Activated CD8-positive, alpha-beta T cell treated with anti-CD3 and anti-CD28 coated beads, Interleukin-2, amount 10 ng/mL, durations not matched to agents 7 days and 5 days (primary cell): ENCODE results near the gene OPTN. TPM values are rescaled to one million over a fixed set of nuclear protein-coding genes. Genes with fewer than 3 reads are reported as not detected.
"Not testable (repeated sequence)": the region's sequence is repeated elsewhere in the genome, so short reads cannot be mapped to it uniquely, and the experiment has no call there.

Experiments
- ATAC-seq: fragments of 150-1000 bp; cut with Tn5 transposase; one replicate; pipeline ENCODE4 v1.10.0; 2021; ENCODE audit warnings: moderate library complexity
- CTCF ChIA-PET: fragments of 350-600 bp; sonication (Branson Sonifier 250); formaldehyde crosslinking; loops from one replicate; lab custom pipeline; 2021; ENCODE audit warnings: antibody characterized with exemption; lab: Charles Lee
- POLR2A ChIA-PET: fragments of 350-600 bp; sonication (Branson Sonifier 250); formaldehyde crosslinking; loops from one replicate; lab custom pipeline; 2021; ENCODE audit warnings: antibody characterized with exemption; lab: Charles Lee
- DNase-seq: peaks from one replicate; pipeline ENCODE4 v3.0.0-alpha.2; 2020
- H3K27ac Mint-ChIP-seq: one replicate; pipeline ENCODE4 v1.8.0; 2021; ENCODE audit warnings: mild to moderate bottlenecking, mixed read lengths
- H3K27me3 Mint-ChIP-seq: one replicate; pipeline ENCODE4 v1.8.0; 2021; ENCODE audit warnings: low read depth, mixed read lengths
- H3K36me3 Mint-ChIP-seq: one replicate; pipeline ENCODE4 v1.8.0; 2021; ENCODE audit warnings: low read depth, mixed read lengths
- H3K4me1 Mint-ChIP-seq: one replicate; pipeline ENCODE4 v1.8.0; 2021; ENCODE audit warnings: low read depth, mixed read lengths
- H3K4me3 Mint-ChIP-seq: one replicate; pipeline ENCODE4 v1.8.0; 2021; ENCODE audit warnings: mild to moderate bottlenecking, mixed read lengths
- H3K9me3 Mint-ChIP-seq: one replicate; pipeline ENCODE4 v1.8.0; 2022; ENCODE audit warnings: mixed read lengths; ENCODE audit not compliant: insufficient read depth
- total RNA-seq, 2 experiments: library from RNA; stranded (reverse); gene quantifications; one replicate each; pipeline ENCODE4 v1.2.3, GENCODE V29; 2021

The OPTN gene
- 10 to 100 TPM; 72.4 to 73.8 TPM for total RNA-seq

GRCh38 chr10:13099666-13100348, at the start of gene OPTN:
TSS of gene OPTN (plus strand) at chr10:13100163. CDS start at chr10:13109123, 8,960 bp downstream.
- Mint-ChIP-seq H3K9me3 (no peaks in the 10 kb centered on the region), H3K4me3 (peak within 1 kb of the TSS; percentile 86), H3K36me3 (peaks cover 23% of the 10 kb centered on the region), H3K4me1 (peaks cover 41% of the 10 kb centered on the region), H3K27ac (peak within 1 kb of the TSS; percentile 91), H3K27me3 (no peaks in the 10 kb centered on the region)
- peak; percentile 79 for DNase-seq
- ATAC-seq, result peak; percentile 80
- POLR2A ChIA-PET, result interaction anchor here (1.1 to 2.6 kb wide), 5 partner anchors 8 to 904 kb away, joined by 3 to 13 read pairs (median 4); partner anchors contain the start of genes CDC123 and NUDT5
- CTCF ChIA-PET, result interaction anchor here (0.6 to 2.2 kb wide), 17 partner anchors 9 to 839 kb away, joined by 3 to 19 read pairs (median 3); partner anchors contain the start of gene PHYH

DNA sequence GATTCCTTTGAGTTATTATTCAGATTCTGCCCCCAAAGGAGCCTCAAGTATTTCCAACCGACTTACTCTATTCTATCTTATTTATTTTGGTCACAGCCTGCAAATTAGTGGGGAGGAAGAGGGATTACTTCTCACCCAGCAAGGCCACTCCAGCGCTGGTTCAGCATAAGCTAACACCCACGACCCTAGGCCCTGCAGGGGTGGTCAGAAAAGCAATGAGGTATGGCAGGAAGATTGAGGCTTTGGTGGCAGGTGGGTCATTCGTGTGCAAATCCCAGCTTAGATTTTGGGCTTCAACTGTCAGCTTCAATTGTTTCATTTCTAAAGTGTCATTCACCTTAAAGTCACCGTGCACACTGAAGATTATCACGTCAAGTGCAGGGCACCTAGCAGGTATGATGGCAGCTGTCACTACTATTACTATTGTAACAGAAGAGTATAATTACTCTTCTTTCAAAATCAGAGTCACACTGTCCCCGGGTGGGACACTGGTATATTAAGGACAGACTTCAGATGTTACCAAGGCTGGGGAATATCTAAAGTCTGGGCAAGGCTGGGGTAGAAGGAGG, 48.8 kb upstream of the OPTN start:
- H3K27me3 Mint-ChIP-seq, result peaks cover 5% of the 10 kb centered on the region
- H3K36me3 Mint-ChIP-seq, result no peaks in the 10 kb centered on the region
- DNase-seq (no peak), ATAC-seq (no peak)
- POLR2A ChIA-PET, result no interaction called here
- no peak overlapping the region for H3K27ac Mint-ChIP-seq
- H3K9me3 Mint-ChIP-seq, result no peaks in the 10 kb centered on the region
- CTCF ChIA-PET, result no interaction called here
- no peak overlapping the region for H3K4me3 Mint-ChIP-seq
- H3K4me1 Mint-ChIP-seq, result peaks cover 3% of the 10 kb centered on the region

DNA sequence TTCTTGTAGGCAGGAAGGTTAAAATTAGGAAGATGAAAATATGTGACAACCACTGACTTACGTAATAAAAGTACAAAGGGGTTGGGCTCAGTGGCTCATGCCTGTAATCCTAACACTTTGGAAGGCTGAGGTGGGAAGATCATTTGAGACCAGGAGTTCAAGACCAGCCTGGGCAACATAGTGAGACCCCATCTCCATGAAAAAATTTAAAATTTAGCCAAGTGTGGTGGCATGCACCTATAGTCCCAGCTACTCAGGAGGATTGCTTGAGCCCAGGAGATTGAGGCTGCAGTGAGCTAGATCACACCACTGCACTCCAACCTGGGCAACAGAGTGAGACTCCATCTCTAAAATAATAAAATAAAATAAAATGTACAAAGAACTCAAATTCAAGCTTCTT, 46.8 kb upstream of the OPTN start:
- not testable (repeated sequence) for H3K36me3 Mint-ChIP-seq

DNA sequence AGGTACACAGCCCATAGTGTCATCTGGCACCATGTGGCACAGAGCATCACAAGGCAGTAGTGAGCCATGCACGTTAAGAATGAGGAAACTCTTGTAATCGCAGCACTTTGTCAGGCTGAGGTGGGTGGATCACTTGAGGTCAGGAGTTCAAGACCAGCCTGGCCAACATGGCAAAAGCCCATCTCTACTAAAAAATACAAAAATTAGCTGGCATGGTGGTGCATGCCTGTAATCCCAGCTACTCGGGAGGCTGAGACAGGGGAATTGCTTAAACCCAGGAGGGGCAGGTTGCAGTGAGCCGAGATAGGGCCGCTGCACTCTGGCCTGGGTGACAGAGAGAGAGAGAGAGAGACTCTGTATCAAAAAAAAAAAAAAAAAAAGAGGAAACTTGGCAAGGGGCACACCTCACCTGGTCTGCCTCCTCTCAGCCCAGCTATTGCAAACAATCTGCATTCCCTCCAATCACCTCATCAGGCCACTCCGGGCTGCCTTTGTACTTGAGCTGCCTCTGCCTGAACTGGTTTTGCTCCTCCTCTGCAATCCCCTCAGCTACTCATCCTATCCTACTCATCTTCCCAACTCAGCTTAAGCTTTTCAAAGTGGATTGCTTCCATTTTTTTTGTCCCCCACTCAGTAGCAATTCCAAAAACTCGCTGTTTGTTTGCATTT, 46.0 kb upstream of the OPTN start:
- Mint-ChIP-seq H3K27ac (no peak overlapping the region), H3K9me3 (no peaks in the 10 kb centered on the region), H3K27me3 (peaks cover 2% of the 10 kb centered on the region), H3K4me1 (peaks cover 3% of the 10 kb centered on the region), H3K4me3 (no peak overlapping the region), H3K36me3 (no peaks in the 10 kb centered on the region)
- ChIA-PET POLR2A (no interaction called here), CTCF (no interaction called here)
- no peak for DNase-seq
- no peak for ATAC-seq

More for the DNA sequence above, 46.8 kb upstream of the OPTN start:
- H3K9me3 Mint-ChIP-seq, ATAC-seq, H3K27me3 Mint-ChIP-seq, POLR2A ChIA-PET, H3K4me3 Mint-ChIP-seq, H3K4me1 Mint-ChIP-seq, DNase-seq, H3K27ac Mint-ChIP-seq, CTCF ChIA-PET: not testable (repeated sequence)

DNA sequence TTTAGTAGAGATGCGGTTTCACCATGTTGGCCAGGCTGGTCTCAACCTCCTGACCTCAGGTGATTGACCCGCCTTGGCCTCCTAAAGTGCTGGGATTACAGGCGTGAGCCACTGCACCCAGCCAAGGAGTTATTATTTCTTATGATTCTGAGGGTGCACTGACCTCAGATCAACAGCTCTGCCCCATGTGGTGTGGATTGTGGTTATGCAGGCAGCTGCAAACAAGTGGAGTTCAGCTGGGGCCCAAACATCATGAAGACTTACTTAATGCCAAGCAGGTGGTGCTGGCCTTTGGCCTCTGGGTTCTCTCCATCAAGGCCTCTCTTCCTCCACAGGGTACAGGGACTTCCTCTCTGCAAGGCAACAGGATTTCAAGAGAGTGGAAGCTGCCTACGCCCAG, 45.1 kb upstream of the OPTN start:
- peaks cover 2% of the 10 kb centered on the region for H3K27me3 Mint-ChIP-seq
- no peaks in the 10 kb centered on the region for H3K36me3 Mint-ChIP-seq
- ChIA-PET CTCF (no interaction called here), POLR2A (interaction anchor here (0.6 kb wide), 1 partner anchor 17 kb away, joined by 3 read pairs; no protein-coding TSS in a partner anchor)
- ATAC-seq (no peak), DNase-seq (no peak)
- peaks cover 3% of the 10 kb centered on the region for H3K4me1 Mint-ChIP-seq
- H3K27ac Mint-ChIP-seq, result no peak overlapping the region
- H3K9me3 Mint-ChIP-seq, result no peaks in the 10 kb centered on the region
- no peak overlapping the region for H3K4me3 Mint-ChIP-seq

GRCh38 chr10:13056456-13057077, 43.4 kb upstream of the OPTN start:
- POLR2A ChIA-PET, result no interaction called here
- Mint-ChIP-seq H3K27ac (no peak overlapping the region), H3K4me1 (peaks cover 3% of the 10 kb centered on the region), H3K36me3 (no peaks in the 10 kb centered on the region), H3K9me3 (no peaks in the 10 kb centered on the region), H3K4me3 (no peak overlapping the region), H3K27me3 (peaks cover 5% of the 10 kb centered on the region)
- DNase-seq, result no peak
- CTCF ChIA-PET, result interaction anchor here (0.6 kb wide), 1 partner anchor 12 kb away, joined by 3 read pairs; no protein-coding TSS in a partner anchor
- ATAC-seq, result no peak

GRCh38 chr10:13062803-13063202, 37.2 kb upstream of the OPTN start:
- no peak overlapping the region for H3K27ac Mint-ChIP-seq
- H3K27me3 Mint-ChIP-seq, result peaks cover 13% of the 10 kb centered on the region
- no peaks in the 10 kb centered on the region for H3K9me3 Mint-ChIP-seq
- no peak for DNase-seq
- ATAC-seq, result no peak
- H3K36me3 Mint-ChIP-seq, result no peaks in the 10 kb centered on the region
- H3K4me3 Mint-ChIP-seq, result no peak overlapping the region
- H3K4me1 Mint-ChIP-seq, result no peaks in the 10 kb centered on the region
- ChIA-PET POLR2A (no interaction called here), CTCF (no interaction called here)

DNA sequence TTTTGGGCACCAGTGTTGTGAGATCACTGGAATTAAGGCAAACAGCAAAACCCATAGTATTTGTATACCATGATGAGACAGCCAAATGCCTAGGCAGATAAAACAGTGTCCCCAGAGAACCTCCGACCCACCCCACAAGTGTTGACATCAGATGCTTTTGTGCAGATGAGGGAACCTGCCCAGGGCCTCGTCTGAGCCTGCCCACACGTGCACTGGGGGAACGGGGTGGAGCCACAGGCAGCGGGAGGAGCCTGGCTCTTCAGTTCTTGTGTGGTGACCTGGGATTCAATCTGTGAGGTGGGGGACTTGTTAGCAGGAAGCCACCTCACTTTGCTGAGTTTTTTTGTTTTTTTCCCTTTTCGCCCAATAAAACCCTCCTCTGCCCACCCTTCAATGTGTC, 33.4 kb upstream of the OPTN start:
- POLR2A ChIA-PET, result no interaction called here
- no peak overlapping the region for H3K4me3 Mint-ChIP-seq
- ATAC-seq (no peak), DNase-seq (no peak)
- no peak overlapping the region for H3K27ac Mint-ChIP-seq
- CTCF ChIA-PET, result no interaction called here
- H3K27me3 Mint-ChIP-seq, result peaks cover 10% of the 10 kb centered on the region
- H3K9me3 Mint-ChIP-seq, result no peaks in the 10 kb centered on the region
- H3K36me3 Mint-ChIP-seq, result no peaks in the 10 kb centered on the region
- H3K4me1 Mint-ChIP-seq, result no peaks in the 10 kb centered on the region

- H3K36me3 Mint-ChIP-seq, result no peaks in the 10 kb centered on the region
- ChIA-PET CTCF (no interaction called here), POLR2A (no interaction called here)
- no peak overlapping the region for H3K4me3 Mint-ChIP-seq
- no peak overlapping the region for H3K27ac Mint-ChIP-seq
- no peaks in the 10 kb centered on the region for H3K4me1 Mint-ChIP-seq
- ATAC-seq (no peak), DNase-seq (no peak)
- no peaks in the 10 kb centered on the region for H3K9me3 Mint-ChIP-seq
- peaks cover 10% of the 10 kb centered on the region for H3K27me3 Mint-ChIP-seq
These were observed 32.5 kb upstream of the OPTN start for GRCh38 chr10:13067431-13067830.

DNA sequence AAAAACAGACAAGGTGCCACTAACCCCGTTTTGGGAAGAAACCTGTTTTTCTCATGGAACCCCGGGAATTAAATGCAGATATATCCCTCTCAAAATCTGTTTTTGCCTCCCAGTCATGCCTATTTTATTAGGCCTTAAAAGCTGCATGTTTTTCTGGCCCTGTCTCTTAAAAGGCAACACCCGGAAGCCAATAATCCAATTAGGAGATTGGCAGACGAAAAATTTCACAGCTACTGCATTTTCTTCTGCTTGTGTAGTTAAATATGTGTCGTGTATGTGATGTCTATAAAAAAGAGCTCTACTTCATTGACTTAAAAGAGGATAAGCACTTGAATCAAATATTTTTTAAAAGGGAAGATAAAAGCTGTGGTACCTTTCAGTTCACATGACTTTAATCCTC, 31.9 kb upstream of the OPTN start:
- H3K9me3 Mint-ChIP-seq, result no peaks in the 10 kb centered on the region
- CTCF ChIA-PET, result no interaction called here
- DNase-seq, result no peak
- H3K4me3 Mint-ChIP-seq, result no peak overlapping the region
- peaks cover 10% of the 10 kb centered on the region for H3K27me3 Mint-ChIP-seq
- H3K27ac Mint-ChIP-seq, result no peak overlapping the region
- H3K36me3 Mint-ChIP-seq, result no peaks in the 10 kb centered on the region
- POLR2A ChIA-PET, result no interaction called here
- ATAC-seq, result no peak
- no peaks in the 10 kb centered on the region for H3K4me1 Mint-ChIP-seq

DNA sequence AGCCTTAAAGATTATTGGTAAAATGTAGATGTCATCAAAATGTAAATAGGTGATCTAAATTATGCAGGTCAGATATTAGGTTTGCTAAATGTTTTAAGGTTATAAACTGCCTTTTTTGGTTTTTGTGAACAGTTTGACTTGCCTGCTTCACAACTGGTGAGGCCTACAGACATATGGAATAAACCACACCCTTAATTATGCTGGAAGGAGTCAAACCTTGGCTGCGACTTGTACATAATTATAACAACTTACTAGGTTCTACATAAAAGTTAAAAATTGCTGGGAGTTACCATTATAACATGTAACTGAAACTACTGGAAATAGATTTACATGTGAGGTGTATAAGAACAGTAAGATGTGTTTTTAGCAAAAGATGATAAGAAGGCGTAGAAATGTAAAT, 31.5 kb upstream of the OPTN start:
- Mint-ChIP-seq H3K9me3 (no peaks in the 10 kb centered on the region), H3K4me3 (no peak overlapping the region), H3K27ac (no peak overlapping the region), H3K36me3 (no peaks in the 10 kb centered on the region), H3K27me3 (peaks cover 7% of the 10 kb centered on the region), H3K4me1 (no peaks in the 10 kb centered on the region)
- POLR2A ChIA-PET, result no interaction called here
- ATAC-seq (no peak), DNase-seq (no peak)
- CTCF ChIA-PET, result no interaction called here

- ChIA-PET POLR2A (no interaction called here), CTCF (no interaction called here)
- Mint-ChIP-seq H3K27ac (no peak overlapping the region), H3K4me1 (no peaks in the 10 kb centered on the region), H3K27me3 (peaks cover 17% of the 10 kb centered on the region), H3K36me3 (no peaks in the 10 kb centered on the region), H3K4me3 (no peak overlapping the region), H3K9me3 (no peaks in the 10 kb centered on the region)
- ATAC-seq (no peak), DNase-seq (no peak)
These were observed 27.6 kb upstream of the OPTN start for GRCh38 chr10:13072339-13072738.
